Measurements from ENCODE around the gene RHBDL1.

The RHBDL1 gene

DNA sequence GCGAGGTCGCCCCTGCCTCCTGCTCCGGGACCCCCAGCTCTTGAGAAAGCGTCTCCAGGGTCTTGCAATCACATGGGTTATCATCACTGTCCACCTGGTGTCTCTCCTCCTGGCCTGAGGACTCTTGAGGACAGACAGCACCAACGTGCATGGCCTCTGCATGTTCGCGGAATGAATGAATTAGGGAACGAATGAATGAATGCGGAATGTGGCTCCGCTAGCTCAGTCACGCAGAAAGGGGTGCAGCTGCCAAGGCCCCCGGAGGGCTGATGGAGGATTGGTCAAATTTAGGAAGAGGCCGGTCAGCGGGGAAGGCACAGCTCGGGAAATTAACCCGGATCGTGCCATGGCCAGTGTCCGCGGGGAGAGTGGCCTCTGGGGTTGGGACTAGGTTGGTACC, 26.9 kb downstream of the RHBDL1 start:
- TF ChIP-seq, protein P1, sequence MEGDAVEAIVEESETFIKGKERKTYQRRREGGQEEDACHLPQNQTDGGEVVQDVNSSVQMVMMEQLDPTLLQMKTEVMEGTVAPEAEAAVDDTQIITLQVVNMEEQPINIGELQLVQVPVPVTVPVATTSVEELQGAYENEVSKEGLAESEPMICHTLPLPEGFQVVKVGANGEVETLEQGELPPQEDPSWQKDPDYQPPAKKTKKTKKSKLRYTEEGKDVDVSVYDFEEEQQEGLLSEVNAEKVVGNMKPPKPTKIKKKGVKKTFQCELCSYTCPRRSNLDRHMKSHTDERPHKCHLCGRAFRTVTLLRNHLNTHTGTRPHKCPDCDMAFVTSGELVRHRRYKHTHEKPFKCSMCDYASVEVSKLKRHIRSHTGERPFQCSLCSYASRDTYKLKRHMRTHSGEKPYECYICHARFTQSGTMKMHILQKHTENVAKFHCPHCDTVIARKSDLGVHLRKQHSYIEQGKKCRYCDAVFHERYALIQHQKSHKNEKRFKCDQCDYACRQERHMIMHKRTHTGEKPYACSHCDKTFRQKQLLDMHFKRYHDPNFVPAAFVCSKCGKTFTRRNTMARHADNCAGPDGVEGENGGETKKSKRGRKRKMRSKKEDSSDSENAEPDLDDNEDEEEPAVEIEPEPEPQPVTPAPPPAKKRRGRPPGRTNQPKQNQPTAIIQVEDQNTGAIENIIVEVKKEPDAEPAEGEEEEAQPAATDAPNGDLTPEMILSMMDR (IDR thresholded peaks at IDR 0.05; ENCODE audit: control extremely low read depth, extremely low read depth, low read depth, missing control alignments): no peak
- POLR2A ChIA-PET: no interaction called here
- CTCF ChIA-PET: interaction anchor here (2.7 to 3.8 kb wide), 2 partner anchors 10 to 83 kb away, joined by 7 to 13 read pairs; no protein-coding TSS in a partner anchor
- no peak for DNase-seq (ENCODE audit: extremely low spot score)

DNA sequence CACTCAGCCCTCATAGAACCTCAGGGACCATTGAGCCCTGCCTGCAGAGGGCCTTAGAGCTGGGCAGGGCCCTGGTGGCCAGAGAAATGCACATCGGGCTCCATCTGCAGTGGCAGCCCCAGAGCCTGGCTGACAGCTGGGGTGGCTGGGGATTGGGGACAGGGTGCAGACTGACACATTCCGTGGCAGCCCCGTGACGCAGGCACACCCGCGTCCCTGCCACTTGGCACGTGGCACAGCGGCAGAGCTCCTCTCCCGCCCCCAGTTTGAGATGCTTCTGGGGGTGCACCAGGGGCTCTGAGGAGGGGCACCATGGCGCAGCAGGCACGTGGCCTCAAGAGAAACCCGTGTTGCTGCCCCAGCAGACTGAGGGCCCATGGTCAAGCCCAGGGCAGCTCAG, 27.9 kb downstream of the RHBDL1 start:
- POLR2A ChIA-PET: no interaction called here
- TF ChIP-seq, protein P1 (IDR thresholded peaks at IDR 0.05; ENCODE audit: control extremely low read depth, extremely low read depth, low read depth, missing control alignments): no peak
- CTCF ChIA-PET: interaction anchor here (1.0 to 3.8 kb wide), 3 partner anchors 9 to 82 kb away, joined by 3 to 13 read pairs (median 7); no protein-coding TSS in a partner anchor
- DNase-seq (ENCODE audit: extremely low spot score): no peak

DNA sequence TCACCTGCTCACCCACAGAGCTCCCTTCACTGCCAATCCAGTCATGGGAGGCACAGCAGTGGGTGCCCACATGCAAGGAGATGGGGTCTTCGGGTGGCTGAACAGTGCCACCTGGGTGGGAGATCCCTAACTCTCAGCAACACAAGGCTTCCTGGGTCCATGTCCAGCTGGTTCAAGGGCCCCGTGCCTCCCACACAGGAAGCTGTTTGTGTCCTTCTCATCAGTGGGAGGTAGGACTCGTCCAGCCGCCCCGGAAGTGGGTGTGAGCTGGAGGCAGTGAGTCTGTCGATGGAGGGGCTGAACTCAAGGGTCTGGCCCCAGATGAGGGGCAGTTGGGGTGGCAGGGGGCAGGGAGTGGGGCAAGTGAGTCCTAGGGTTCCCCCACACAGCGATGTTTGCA, 28.6 kb downstream of the RHBDL1 start:
- no peak for DNase-seq (ENCODE audit: extremely low spot score)
- CTCF ChIA-PET: interaction anchor here (0.8 to 3.8 kb wide), 3 partner anchors 8 to 16 kb away, joined by 3 to 13 read pairs (median 3); no protein-coding TSS in a partner anchor
- TF ChIP-seq, protein P1 (IDR thresholded peaks at IDR 0.05; ENCODE audit: control extremely low read depth, extremely low read depth, low read depth, missing control alignments): no peak
- POLR2A ChIA-PET: no interaction called here

DNA sequence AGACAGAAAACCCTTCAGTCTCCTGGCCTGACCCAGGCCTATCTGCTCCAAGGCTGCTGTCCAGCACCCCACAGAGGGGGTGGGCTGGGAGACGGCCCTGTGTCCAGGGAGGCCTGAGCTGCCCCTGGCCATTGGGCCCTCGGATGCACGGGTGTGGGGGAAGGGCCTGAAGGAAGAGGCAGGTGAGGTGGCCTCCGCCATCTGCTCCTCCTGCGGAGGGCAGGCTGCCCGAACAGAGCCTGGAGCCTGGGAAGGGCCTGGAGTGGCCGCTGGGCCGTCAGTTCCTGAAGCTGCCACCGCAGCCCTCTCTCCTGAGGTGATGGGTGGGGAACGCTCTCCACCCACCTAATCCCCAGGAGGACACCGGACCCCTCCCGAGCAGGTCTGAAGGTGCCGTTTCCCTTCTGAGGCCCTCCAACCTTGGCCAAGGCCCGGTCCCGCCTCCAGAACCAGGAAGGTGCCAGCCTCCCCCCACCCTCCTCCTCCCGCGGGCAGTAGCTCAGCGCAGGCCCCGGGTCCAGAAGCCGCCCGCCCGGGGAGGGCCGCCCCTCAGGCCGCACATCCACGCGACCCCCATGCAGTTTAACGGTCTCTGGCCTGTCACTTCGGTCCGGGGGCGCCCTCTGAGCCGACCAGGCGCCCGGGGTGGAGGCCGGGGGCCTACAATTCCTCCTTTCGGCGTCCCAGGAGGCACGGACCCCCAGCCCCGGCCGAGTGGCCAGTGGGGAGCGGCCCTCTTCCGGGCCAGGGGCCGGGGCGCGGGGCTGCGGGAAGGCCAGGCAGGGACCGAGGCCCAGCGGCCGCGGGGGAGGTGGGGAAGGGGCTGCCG, 29.3 kb downstream of the RHBDL1 start:
- TF ChIP-seq, protein P1 (IDR thresholded peaks at IDR 0.05; ENCODE audit: control extremely low read depth, extremely low read depth, low read depth, missing control alignments): no peak
- ChIA-PET CTCF (interaction anchor here (0.8 to 3.8 kb wide), 3 partner anchors 8 to 15 kb away, joined by 3 to 13 read pairs (median 3); no protein-coding TSS in a partner anchor), POLR2A (no interaction called here)
- no peak for DNase-seq (ENCODE audit: extremely low spot score)

DNA sequence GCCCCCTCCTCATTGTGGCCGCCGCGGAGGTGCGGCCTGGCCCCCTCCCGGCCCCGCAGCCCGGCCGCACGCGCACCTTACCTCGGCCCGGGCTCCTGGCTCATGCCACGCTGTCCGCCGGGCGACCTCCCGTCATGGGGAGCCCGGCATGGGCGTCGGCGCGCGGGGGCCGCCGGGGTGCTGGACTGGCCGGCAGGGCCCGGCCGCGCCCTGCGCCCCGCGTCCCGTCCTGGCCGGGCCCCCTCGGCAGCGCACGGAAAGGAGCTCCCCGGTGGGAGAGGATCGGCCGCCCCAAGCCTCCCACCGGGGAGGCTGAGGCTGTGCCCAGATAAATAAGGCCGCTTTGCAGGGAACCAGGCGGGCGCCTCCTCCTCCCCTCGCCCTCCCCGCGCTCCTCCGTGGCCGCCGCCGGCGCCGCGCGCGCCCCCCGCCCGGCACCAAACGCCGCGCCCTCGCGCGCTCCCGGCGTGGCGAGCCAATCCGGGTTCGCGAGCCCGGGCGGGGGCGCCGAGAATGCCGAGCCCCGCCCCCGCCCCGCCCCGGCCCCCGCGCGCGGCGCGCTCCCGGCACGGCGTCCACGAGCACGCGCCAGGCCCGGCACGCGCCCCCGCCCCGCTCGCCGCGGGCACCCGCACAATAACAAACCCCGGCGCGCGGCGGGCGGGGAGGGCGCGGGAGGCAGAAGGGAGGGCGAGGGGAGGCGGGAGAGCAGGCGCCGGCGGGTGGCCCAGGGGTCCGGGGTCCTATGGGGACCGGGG, 30.1 kb downstream of the RHBDL1 start, which contains the start of gene FBXL16:
FBXL16 (minus strand) TSS at position 371 of the 758 bp plus-strand sequence. CDS start 8,396 bp downstream, outside the sequence.
- TF ChIP-seq, protein P1 (IDR thresholded peaks at IDR 0.05; ENCODE audit: control extremely low read depth, extremely low read depth, low read depth, missing control alignments): no peak
- POLR2A ChIA-PET: interaction anchor here (0.5 kb wide), 1 partner anchor 1449 kb away, joined by 3 read pairs; no protein-coding TSS in a partner anchor
- CTCF ChIA-PET: no interaction called here
- DNase-seq (ENCODE audit: extremely low spot score): no peak
